MM.1S (cell line): ENCODE measurements around the gene UNC93A.

ENCODE experiments used
- EZH2 ChIP-seq: fragments of 300-600 bp; sonication (generic); optimal IDR thresholded peaks from 2 replicates; pipeline ENCODE3; 2017; ENCODE audit warnings: low read depth, mild to moderate bottlenecking, antibody characterized with exemption, low read length, mixed read lengths
- EZH2phosphoT487 ChIP-seq: fragments of 300-600 bp; sonication (generic); IDR thresholded peaks from 2 replicates; pipeline ENCODE4 v1.6.1; 2018; ENCODE audit warnings: antibody characterized with exemption, low read length
- TF ChIP-seq, protein P1 (sequence below): fragments of 300-600 bp; sonication (generic); IDR thresholded peaks from 2 replicates; pipeline ENCODE4 v1.5.1; 2016; ENCODE audit warnings: antibody characterized with exemption, low read length, mixed read lengths

DNA sequence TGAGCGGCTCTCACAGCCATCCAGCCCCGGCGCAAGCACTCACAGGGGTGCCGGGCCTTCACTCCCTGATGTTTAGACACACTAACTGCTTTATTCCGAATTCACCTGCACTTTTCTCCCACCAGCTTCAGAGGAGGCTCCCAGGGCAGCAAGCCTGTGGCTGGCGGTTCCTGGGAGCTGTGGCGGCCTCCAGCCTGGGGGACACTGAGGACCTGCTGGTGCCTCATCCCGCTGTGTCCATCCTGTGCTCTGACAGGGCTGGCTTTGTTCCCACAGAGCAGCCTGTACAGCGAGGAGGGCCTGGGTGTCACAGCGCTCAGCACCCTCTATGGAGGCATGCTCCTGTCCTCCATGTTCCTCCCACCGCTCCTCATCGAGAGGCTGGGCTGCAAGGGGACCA is 3.1 kb downstream of the UNC93A start:
- TF ChIP-seq, protein P1, sequence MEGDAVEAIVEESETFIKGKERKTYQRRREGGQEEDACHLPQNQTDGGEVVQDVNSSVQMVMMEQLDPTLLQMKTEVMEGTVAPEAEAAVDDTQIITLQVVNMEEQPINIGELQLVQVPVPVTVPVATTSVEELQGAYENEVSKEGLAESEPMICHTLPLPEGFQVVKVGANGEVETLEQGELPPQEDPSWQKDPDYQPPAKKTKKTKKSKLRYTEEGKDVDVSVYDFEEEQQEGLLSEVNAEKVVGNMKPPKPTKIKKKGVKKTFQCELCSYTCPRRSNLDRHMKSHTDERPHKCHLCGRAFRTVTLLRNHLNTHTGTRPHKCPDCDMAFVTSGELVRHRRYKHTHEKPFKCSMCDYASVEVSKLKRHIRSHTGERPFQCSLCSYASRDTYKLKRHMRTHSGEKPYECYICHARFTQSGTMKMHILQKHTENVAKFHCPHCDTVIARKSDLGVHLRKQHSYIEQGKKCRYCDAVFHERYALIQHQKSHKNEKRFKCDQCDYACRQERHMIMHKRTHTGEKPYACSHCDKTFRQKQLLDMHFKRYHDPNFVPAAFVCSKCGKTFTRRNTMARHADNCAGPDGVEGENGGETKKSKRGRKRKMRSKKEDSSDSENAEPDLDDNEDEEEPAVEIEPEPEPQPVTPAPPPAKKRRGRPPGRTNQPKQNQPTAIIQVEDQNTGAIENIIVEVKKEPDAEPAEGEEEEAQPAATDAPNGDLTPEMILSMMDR: no peak
- TF ChIP-seq EZH2 (no peak), EZH2phosphoT487 (no peak)
